NOMO-1 treated with DMSO at 0.1 percent for 48 hours (cell line): ENCODE data around the gene FGGY.
"Not testable (repeated sequence)": the region's sequence is repeated elsewhere in the genome, so short reads cannot be mapped to it uniquely, and the experiment has no call there.

Experiments
- DNase-seq: peaks from one replicate; lab custom pipeline; 2025; ENCODE audit not compliant: unreplicated experiment; lab: John Stamatoyannopoulos, UW

FGGY gene

DNA sequence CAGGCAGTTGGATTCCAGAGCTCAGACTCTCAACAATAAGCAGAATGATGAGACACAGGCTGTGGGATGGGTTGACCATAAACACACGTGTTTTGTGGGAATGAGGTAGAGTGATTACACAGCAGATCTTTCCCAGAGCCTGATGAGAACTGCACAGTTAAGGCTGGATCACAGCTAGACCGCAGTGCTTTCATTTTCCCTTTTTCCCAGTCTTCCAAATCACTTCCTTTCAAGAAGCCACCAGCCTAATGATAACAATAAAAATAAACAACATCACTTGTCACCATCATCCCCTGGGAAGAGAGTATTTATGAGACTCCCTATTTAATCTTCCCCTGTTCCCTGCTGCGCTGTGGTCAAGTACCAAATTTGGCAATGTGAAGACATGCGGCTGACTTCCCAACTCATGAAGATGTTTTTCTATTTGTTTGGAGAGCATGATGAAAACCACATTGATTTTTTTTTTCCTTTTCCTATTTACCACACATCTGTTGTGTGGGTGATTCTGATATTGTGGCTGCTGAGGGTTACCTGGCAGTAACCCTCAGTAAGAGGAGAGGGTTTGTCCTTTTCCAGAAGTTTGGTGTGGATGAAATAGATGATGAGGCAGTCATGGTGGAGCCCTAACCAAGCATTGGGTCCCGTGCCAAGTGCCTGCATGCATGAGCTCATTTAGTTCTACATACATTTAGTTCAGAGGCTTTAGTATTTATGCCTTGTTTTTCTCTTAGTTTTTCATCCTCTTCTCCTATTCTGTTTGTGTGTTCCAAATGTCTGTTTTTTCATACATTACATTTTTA is 268.9 kb downstream of the FGGY start:
- no peak for DNase-seq

DNA sequence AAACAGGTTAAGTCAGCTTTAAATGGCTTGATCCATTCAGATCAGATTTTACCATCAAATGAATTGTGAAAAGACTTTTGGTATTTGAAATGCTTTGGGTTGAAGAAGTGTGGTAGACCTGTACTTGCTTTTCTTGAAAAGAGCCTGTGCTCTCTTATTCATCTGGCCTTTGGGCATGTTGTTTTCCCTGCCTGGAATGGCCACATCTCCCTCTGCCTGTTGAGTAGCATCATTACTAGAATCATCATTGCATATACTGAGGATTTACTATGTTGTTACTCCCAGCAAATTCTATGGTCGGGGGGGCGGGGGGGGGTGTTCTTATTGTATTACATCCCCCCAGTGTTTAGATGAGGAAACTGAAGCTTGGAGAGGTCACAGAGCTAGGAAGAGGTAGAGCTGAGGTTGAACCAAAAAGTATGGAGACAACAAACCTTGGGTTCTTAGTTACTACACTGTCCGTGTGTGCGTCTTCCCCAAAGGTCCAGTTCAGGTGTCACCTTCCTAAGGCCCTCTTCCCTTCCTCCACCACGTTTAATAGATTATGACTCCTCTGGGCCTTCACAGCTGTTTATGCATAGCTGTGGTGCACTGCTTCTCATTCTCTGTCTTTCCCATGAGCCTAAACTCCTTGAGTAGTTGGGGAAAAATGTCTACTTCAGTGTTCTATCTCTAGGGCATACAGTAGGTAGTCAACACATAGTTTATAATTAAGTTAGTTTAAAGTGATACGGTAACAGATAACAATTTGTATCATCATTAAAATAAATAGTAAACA is 271.5 kb downstream of the FGGY start:
- no peak for DNase-seq

DNA sequence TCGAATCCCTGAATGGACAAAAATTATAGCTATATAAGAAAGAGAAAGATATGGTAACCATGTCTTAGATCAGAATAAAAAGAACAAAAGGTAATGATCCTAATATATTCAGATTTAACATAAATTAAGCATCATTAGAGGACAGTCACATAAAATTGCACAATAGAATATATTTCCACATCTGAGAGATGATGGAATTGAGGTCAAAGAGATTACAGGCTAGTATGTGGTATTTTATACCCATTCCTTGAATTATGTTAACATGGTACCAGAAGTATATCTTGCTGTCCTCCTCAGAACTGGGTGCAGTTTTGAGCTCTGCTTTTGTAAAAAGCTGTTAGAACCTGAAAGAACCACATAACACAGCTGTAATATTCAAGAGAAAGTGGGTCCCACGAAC is 272.3 kb downstream of the FGGY start:
- DNase-seq, result peak; percentile 2

DNA sequence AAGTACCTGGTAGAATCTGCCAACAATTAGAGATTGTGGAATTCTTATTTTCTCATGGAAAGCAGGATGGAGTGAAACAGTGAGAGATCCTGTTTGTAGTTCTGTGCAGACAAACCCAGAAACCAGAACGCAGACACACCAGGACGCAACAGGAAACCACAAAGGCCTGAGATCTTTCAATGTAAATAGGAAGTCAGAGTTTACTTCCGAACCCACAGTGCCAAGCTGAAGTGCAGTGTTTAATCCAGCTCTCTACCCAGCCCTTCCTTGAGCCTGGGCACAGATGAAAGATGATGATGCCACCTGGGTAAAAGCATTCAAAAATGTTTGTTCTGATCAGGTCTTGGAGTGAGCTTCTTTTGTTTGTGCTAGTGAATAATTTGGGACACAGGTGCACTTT is 273.6 kb downstream of the FGGY start:
- DNase-seq, result peak; percentile 70

DNA sequence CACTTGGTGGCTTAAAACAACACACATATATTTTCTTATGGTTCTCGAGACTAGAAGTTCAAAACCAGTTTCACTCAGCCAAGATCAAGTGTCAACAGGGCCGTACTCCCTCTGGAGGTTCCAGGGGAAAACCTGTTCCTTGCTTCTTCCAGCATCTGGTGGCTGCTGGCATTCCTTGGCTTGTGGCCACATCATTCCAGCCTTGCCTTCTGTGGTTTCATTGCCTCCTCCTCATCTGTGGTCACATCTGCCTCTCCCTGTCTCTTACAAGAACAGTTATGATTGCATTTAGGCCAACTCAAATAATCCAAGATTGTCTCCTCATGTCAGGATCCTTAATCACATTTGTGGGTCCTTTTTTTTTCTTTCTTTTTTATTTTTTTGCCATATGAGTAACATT is 277.2 kb downstream of the FGGY start:
- DNase-seq, result no peak

GRCh38 chr1:59577774-59578173 is 280.9 kb downstream of the FGGY start:
- DNase-seq, result no peak

- DNase-seq, result no peak
These were observed 282.3 kb downstream of the FGGY start for GRCh38 chr1:59579222-59579621.

GRCh38 chr1:59580257-59580656 is 283.4 kb downstream of the FGGY start:
- peak; percentile 43 for DNase-seq

DNA sequence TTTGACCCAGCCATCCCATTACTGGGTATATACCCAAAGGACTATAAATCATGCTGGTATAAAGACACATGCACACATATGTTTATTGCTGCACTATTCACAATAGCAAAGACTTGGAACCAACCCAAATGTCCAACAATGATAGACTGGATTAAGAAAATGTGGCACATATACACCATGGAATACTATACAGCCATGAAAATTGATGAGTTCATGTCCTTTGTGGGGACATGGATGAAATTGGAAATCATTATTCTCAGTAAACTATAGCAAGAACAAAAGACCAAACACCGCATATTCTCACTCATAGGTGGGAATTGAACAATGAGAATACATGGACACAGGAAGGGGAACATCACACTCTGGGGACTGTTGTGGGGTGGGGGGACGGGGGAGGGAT is 295.5 kb downstream of the FGGY start:
- DNase-seq, result not testable (repeated sequence)

GRCh38 chr1:59592924-59593323 is 296.0 kb downstream of the FGGY start:
- DNase-seq, result no peak

DNA sequence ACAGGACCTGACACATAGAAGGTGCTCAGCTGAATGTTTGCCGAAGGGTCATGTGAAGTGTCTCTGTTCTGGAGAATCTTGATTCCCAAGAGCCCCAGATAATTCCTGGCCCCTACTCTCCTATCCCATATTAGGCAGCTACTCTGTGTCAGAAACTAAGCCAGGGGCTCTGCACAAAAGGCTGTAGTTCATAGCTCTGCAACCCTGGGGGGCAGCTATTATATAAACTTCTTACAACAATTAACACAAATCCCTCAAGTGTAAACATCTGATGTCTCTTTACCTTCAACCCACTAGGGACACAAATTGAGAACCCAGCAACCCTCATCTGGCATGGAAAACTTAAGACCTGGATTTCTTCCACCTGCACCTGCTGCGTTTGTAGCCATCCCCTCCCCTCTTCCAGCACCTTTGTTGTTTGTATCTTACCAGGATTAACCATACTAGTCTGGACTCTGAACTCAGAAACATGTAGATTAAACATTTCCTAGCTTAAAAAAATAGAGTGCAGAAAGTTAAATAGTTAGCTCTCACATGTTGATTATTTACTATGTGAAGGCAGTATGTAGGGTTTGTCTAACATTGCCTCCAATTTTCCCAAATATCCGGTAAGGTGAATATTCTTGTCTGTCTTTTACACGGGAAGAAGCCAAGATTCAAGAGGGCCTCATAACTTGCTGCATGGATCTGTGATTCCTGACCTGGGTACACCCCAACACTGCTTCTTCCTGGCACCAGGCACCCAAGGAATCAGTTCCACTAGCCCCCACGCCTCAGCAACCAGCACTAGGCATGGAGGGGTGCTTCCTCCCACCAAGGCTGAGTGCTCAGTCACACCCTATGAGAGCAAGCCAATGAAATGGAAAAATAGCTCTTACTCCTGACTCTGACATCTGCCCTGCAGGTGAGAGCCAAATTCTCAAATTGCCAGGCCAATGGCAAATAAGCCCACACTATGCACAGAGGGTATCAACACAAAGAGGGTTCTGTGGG is 297.2 kb downstream of the FGGY start:
- no peak for DNase-seq

DNA sequence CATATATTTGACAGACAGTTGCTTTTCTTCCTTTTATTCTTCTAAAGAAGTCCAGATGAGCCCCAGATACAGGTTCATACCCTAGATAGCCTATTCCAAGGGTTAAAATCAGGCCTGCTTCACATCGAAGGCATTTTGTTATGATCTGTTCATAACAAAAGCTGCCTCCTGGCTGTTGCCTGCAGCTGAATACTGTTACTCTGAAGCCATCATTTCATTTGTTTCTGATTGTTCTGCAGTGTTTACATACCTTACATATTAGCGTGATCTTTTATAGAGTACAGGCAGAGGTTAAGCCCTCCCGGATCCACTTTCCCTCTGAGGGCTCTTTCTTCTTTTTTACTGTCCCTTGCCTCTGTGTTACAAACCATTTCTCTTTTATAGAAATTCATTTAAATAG is 298.9 kb downstream of the FGGY start:
- no peak for DNase-seq

DNA sequence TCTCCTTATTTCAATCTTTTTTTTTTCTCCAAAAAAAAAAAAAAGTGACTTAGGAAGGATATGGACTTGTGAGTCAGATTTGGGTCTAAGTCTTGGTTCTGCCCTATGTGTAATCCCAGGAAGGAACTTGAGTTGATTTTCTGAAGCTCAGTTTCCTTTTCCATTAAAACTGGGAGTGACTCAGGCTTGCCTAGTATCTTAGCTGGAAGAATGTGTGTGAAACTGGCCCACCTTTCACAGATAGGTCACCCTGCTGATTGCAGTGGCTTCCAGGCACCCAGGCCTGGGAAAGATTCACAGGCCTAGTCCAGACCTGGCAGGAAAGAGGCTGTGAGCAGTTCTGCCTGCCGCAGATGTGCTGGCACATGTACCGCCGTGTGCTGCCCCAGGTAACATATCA is 299.5 kb downstream of the FGGY start:
- no peak for DNase-seq

- no peak for DNase-seq
These were observed 300.1 kb downstream of the FGGY start for GRCh38 chr1:59596956-59597355.

GRCh38 chr1:59597420-59598119 is 300.7 kb downstream of the FGGY start:
- no peak for DNase-seq

- no peak for DNase-seq
These were observed 301.2 kb downstream of the FGGY start for GRCh38 chr1:59598120-59598440.

DNA sequence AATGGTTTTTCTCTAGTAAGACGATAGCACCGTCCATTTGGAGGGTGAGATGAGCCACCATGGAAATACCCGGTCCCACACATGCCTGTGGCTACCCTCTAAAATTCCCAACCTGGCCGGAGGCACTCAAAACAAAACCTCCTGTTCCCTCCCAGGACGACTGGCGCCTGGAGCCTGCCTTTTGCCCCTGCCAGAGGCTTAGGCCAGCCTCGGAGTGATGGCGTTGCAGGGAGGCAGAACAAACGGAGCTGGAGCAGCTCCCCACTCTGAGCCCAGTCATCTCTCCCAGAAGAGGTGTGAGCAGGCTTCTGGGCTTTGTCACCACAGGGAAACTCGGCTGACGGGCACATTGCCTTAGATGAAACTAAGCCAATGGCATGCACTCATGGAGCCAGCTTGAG is 304.1 kb downstream of the FGGY start:
- no peak for DNase-seq

DNA sequence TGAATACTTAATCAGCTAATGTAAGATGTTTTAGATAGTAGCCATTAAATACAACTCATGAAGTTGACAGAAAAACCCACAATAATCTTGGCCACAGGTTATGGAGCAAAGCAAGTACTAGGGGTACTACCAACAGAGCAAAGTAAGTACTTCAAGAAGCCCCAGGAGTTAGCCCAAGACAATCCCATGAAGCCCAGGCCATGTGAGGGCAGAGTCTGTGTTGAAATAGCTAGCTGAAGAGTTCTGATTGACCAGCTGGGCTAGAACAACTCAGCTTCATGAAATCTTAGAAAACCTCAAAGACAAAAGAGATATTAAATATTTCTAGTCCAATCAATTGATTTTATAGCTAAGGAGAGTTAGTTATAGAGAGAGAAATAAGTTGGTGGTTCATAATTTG is 304.9 kb downstream of the FGGY start:
- DNase-seq, result no peak

DNA sequence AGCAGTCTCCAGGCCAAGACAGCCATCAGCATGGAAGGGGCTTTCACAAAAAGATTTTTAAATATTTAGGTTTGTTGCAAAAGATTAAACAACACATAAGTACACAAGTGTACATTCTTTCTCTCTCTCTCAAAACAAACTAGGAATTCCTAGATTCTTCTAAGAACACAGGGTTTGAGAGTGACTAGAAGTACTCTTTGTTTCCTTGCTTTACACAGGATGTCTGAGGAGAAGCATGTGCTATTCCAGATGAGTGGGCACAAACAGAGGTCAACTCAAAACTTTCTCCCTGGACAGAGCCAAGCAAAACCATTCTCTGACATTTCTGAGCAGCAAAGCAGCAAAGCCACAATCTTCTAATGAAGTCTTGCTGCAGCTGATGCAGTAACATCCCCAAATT is 307.3 kb downstream of the FGGY start:
- no peak for DNase-seq

GRCh38 chr1:59605184-59605583 is 308.3 kb downstream of the FGGY start:
- DNase-seq, result no peak

DNA sequence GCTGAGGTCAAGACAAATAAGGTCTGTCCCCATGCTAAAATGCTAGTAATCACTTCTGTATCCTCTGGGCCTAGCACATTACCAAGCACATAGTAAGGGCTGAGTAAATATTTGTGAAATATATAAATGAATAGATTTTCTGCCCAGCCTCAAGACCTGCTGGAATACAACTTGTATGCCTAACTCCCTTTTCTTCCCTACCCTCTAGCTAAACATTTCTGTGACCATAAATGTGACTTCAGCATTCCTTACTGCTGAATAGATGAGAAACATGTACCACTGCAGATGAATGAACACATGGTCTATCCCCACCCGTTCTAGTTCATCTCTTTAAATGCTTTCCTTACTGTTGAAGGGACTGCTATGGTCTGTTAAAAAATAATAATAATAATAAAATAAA is 308.9 kb downstream of the FGGY start:
- DNase-seq, result no peak
